ENCODE results near the gene SLC37A3.

DNA sequence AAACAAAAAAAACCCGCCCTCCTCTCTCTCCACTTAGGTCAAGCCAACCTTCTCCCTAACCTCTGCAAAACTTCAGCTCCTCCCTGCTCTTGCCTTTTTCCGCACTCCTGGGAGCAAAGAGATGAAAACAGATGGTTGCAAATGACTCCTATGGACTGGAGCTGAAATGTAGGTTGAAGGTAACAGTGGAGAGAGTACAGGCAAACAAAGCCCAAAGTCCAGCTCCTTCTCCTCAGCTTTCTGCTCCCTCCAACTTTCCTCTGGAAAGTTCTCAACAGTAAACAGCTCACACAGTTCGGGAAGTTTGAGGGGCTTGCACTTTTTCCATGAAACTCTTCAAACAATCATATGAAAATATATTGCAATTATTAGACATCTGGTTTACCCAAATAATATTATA, 90.3 kb downstream of the SLC37A3 start:
- TF ChIP-seq, protein P1, sequence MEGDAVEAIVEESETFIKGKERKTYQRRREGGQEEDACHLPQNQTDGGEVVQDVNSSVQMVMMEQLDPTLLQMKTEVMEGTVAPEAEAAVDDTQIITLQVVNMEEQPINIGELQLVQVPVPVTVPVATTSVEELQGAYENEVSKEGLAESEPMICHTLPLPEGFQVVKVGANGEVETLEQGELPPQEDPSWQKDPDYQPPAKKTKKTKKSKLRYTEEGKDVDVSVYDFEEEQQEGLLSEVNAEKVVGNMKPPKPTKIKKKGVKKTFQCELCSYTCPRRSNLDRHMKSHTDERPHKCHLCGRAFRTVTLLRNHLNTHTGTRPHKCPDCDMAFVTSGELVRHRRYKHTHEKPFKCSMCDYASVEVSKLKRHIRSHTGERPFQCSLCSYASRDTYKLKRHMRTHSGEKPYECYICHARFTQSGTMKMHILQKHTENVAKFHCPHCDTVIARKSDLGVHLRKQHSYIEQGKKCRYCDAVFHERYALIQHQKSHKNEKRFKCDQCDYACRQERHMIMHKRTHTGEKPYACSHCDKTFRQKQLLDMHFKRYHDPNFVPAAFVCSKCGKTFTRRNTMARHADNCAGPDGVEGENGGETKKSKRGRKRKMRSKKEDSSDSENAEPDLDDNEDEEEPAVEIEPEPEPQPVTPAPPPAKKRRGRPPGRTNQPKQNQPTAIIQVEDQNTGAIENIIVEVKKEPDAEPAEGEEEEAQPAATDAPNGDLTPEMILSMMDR (IDR thresholded peaks at IDR 0.05): no peak
- TF ChIP-seq POLR2AphosphoS5 (IDR thresholded peaks at IDR 0.05): no peak
- no peak for TF ChIP-seq POLR2A (IDR thresholded peaks at IDR 0.05)
- no peak for TF ChIP-seq EP300 (IDR thresholded peaks at IDR 0.05)

All from gastroesophageal sphincter (tissue), 3 donors.